Measurements from ENCODE around the gene CARS2.
A peak's percentile ranks its signal among the peaks of the same experiment; 100 is the strongest.

The CARS2 gene

DNA sequence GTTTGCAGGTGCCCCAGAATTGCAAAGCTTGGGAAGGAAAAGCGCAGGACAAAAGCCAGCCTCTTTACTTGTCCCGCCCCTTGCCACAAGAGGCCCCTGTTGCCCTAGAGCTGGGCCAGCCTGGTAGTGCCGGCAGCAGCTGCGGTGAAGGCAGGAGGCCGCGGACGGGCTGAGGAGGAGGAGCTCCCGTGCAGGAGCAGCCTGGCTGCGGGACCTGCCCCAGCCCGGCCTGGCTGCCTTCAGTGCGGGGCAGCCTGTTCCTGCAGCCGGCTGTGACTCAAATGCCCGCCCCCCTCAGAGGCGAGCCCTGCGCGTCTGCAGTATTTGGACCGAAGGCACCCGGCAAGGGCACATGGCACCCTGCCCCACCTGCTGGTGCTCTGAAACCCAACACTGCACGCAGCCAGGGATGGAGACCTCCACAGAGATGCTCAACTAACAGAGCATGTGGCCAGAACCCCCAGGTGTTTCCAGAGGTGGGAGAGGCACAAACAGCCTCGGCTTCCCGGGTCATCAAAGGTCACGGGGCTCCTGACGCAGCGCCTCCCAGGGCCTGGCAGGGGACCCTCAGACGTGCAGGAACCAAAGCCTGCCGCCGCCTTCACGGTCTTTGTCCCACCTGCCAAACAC, 60.9 kb downstream of the CARS2 start:
- H3K4ac ChIP-seq (ENCODE audit: low read depth, low read length): no peak overlapping the region
- H3K9ac ChIP-seq (ENCODE audit: low read length): no peak overlapping the region
- H3K79me2 ChIP-seq (ENCODE audit: control insufficient read depth, insufficient read depth, low read length, poor library complexity): no peaks in the 10 kb centered on the region
- no peak overlapping the region for H2AFZ ChIP-seq (ENCODE audit: insufficient read depth, low read length, poor library complexity)
- no peak overlapping the region for H3K27ac ChIP-seq (ENCODE audit: low read depth, low read length)
- no peak overlapping the region for H3K14ac ChIP-seq (ENCODE audit: low read length)
- H3K79me1 ChIP-seq (ENCODE audit: low read length): no peaks in the 10 kb centered on the region
- DNase-seq: peak; percentile 57 to 78
- no peaks in the 10 kb centered on the region for H3K27me3 ChIP-seq (ENCODE audit: insufficient read depth, low read length)
- no CpG with 5 or more reads among the region's 28 CpGs for WGBS (ENCODE audit: extremely low coverage, insufficient coverage, insufficient read length)
- H2BK12ac ChIP-seq (ENCODE audit: low read length): no peak overlapping the region
- H3K23ac ChIP-seq (ENCODE audit: low read length): no peak overlapping the region
- H4K8ac ChIP-seq (ENCODE audit: low read depth, low read length): no peak overlapping the region
- H2BK120ac ChIP-seq (ENCODE audit: insufficient read depth, low read length, poor library complexity): no peak overlapping the region
- H3K4me2 ChIP-seq (ENCODE audit: low read length): no peak overlapping the region
- H3K18ac ChIP-seq (ENCODE audit: low read length): no peak overlapping the region
- H3K9me3 ChIP-seq (ENCODE audit: insufficient read depth, low read depth, low read length): no peaks in the 10 kb centered on the region
- H3K36me3 ChIP-seq (ENCODE audit: control insufficient read depth in 1 of 2, insufficient read depth in 2 of 2, low read length in 2 of 2): peaks cover 49 to 55% of the 10 kb centered on the region in 2 experiments
- H2AK5ac ChIP-seq (ENCODE audit: low read length): no peak overlapping the region
- peaks cover 0 to 5% of the 10 kb centered on the region in 2 experiments for H3K4me1 ChIP-seq (ENCODE audit: control insufficient read depth in 1 of 2, insufficient read depth in 2 of 2, low read length in 2 of 2)
- H3K4me3 ChIP-seq (ENCODE audit: low read depth, low read length): no peak overlapping the region
- no peak overlapping the region for H4K12ac ChIP-seq (ENCODE audit: low read depth, low read length)
- no peak overlapping the region for H4K91ac ChIP-seq (ENCODE audit: low read depth, low read length)
- no peak overlapping the region for H2BK5ac ChIP-seq (ENCODE audit: low read depth, low read length, poor library complexity)

DNA sequence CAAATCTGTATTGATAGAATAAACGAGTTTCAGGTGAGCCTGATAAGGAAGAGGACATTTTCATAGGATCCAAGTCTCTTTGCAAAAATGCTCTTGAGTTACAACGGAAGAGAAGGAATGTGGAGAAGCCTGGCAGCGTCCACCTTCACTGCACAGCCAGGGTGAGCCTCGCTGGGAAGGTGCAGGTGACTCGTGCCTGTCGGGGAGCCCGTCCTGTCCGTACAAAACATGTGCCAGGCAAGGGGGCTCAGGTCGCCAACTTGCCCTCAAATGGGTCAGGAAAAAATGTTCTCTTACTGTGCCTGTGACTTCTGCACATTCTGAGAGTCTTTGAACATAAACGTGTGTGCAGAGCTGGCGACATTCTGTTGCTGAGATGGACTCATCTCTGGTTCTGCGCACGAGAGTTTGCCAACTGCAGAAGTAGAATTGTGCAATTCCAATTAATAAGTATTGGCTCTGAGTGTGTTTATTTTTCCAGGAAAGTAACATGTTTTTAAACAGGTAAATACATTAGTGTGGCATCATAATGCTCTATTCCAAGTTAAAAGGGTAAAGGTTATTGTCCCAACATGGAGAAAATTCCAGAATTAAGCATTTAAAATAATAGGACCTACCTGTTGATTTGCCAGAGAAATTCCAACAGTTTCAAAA, 62.0 kb downstream of the CARS2 start:
- Histone ChIP-seq H2BK12ac (ENCODE audit: low read length) (no peak overlapping the region), H3K9me3 (ENCODE audit: insufficient read depth, low read depth, low read length) (no peaks in the 10 kb centered on the region), H2BK5ac (ENCODE audit: low read depth, low read length, poor library complexity) (no peak overlapping the region), H3K4ac (ENCODE audit: low read depth, low read length) (no peak overlapping the region), H2BK120ac (ENCODE audit: insufficient read depth, low read length, poor library complexity) (no peak overlapping the region), H3K9ac (ENCODE audit: low read length) (no peak overlapping the region), H3K23ac (ENCODE audit: low read length) (no peak overlapping the region), H3K27me3 (ENCODE audit: insufficient read depth, low read length) (no peaks in the 10 kb centered on the region), H3K27ac (ENCODE audit: low read depth, low read length) (no peak overlapping the region), H2AK5ac (ENCODE audit: low read length) (no peak overlapping the region), H3K14ac (ENCODE audit: low read length) (no peak overlapping the region), H3K4me2 (ENCODE audit: low read length) (no peak overlapping the region), H3K79me1 (ENCODE audit: low read length) (no peaks in the 10 kb centered on the region), H2AFZ (ENCODE audit: insufficient read depth, low read length, poor library complexity) (no peak overlapping the region), H3K79me2 (ENCODE audit: control insufficient read depth, insufficient read depth, low read length, poor library complexity) (no peaks in the 10 kb centered on the region), H4K8ac (ENCODE audit: low read depth, low read length) (no peak overlapping the region), H4K12ac (ENCODE audit: low read depth, low read length) (no peak overlapping the region), H3K36me3 (ENCODE audit: control insufficient read depth in 1 of 2, insufficient read depth in 2 of 2, low read length in 2 of 2) (peaks cover 53 to 55% of the 10 kb centered on the region in 2 experiments), H3K4me3 (ENCODE audit: low read depth, low read length) (no peak overlapping the region), H3K18ac (ENCODE audit: low read length) (no peak overlapping the region), H4K91ac (ENCODE audit: low read depth, low read length) (no peak overlapping the region), H3K4me1 (ENCODE audit: control insufficient read depth in 1 of 2, insufficient read depth in 2 of 2, low read length in 2 of 2) (peaks cover 0 to 5% of the 10 kb centered on the region in 2 experiments)
- no peak for DNase-seq
- WGBS (ENCODE audit: extremely low coverage, insufficient coverage, insufficient read length): no CpG with 5 or more reads among the region's 13 CpGs

- DNase-seq: no peak
- WGBS (ENCODE audit: extremely low coverage, insufficient coverage, insufficient read length): no CpG with 5 or more reads among the region's 11 CpGs
- H3K18ac ChIP-seq (ENCODE audit: low read length): no peak overlapping the region
Observed at GRCh38 chr13:110643324-110643723, 62.6 kb downstream of the CARS2 start.

GRCh38 chr13:110642291-110642981, 63.5 kb downstream of the CARS2 start:
- H2BK12ac ChIP-seq (ENCODE audit: low read length): no peak overlapping the region
- H3K23ac ChIP-seq (ENCODE audit: low read length): no peak overlapping the region
- H3K14ac ChIP-seq (ENCODE audit: low read length): no peak overlapping the region
- no peak overlapping the region for H4K12ac ChIP-seq (ENCODE audit: low read depth, low read length)
- peak overlapping the region; percentile 48 for H3K4me3 ChIP-seq (ENCODE audit: low read depth, low read length)
- H2BK5ac ChIP-seq (ENCODE audit: low read depth, low read length, poor library complexity): no peak overlapping the region
- H3K18ac ChIP-seq (ENCODE audit: low read length): no peak overlapping the region
- no peaks in the 10 kb centered on the region for H3K9me3 ChIP-seq (ENCODE audit: insufficient read depth, low read depth, low read length)
- H2AFZ ChIP-seq (ENCODE audit: insufficient read depth, low read length, poor library complexity): no peak overlapping the region
- H4K8ac ChIP-seq (ENCODE audit: low read depth, low read length): no peak overlapping the region
- no peak overlapping the region for H3K27ac ChIP-seq (ENCODE audit: low read depth, low read length)
- H3K4me2 ChIP-seq (ENCODE audit: low read length): no peak overlapping the region
- H3K9ac ChIP-seq (ENCODE audit: low read length): no peak overlapping the region
- no peak overlapping the region for H4K91ac ChIP-seq (ENCODE audit: low read depth, low read length)
- peaks cover 0 to 5% of the 10 kb centered on the region in 2 experiments for H3K4me1 ChIP-seq (ENCODE audit: control insufficient read depth in 1 of 2, insufficient read depth in 2 of 2, low read length in 2 of 2)
- no peak overlapping the region for H2AK5ac ChIP-seq (ENCODE audit: low read length)
- H3K79me1 ChIP-seq (ENCODE audit: low read length): no peaks in the 10 kb centered on the region
- H2BK120ac ChIP-seq (ENCODE audit: insufficient read depth, low read length, poor library complexity): no peak overlapping the region
- no CpG with 5 or more reads among the region's 40 CpGs for WGBS (ENCODE audit: extremely low coverage, insufficient coverage, insufficient read length)
- DNase-seq: no peak
- H3K79me2 ChIP-seq (ENCODE audit: control insufficient read depth, insufficient read depth, low read length, poor library complexity): no peaks in the 10 kb centered on the region
- peaks cover 64 to 67% of the 10 kb centered on the region in 2 experiments for H3K36me3 ChIP-seq (ENCODE audit: control insufficient read depth in 1 of 2, insufficient read depth in 2 of 2, low read length in 2 of 2)
- no peak overlapping the region for H3K4ac ChIP-seq (ENCODE audit: low read depth, low read length)
- H3K27me3 ChIP-seq (ENCODE audit: insufficient read depth, low read length): no peaks in the 10 kb centered on the region

More at GRCh38 chr13:110643324-110643723, 62.6 kb downstream of the CARS2 start:
- H3K9me3 ChIP-seq (ENCODE audit: insufficient read depth, low read depth, low read length): no peaks in the 10 kb centered on the region
- H3K36me3 ChIP-seq (ENCODE audit: control insufficient read depth in 1 of 2, insufficient read depth in 2 of 2, low read length in 2 of 2): peaks cover 56 to 60% of the 10 kb centered on the region in 2 experiments
- H2AK5ac ChIP-seq (ENCODE audit: low read length): no peak overlapping the region
- H2BK120ac ChIP-seq (ENCODE audit: insufficient read depth, low read length, poor library complexity): no peak overlapping the region
- H3K4ac ChIP-seq (ENCODE audit: low read depth, low read length): no peak overlapping the region
- no peak overlapping the region for H4K91ac ChIP-seq (ENCODE audit: low read depth, low read length)
- no peak overlapping the region for H2BK12ac ChIP-seq (ENCODE audit: low read length)
- H3K79me1 ChIP-seq (ENCODE audit: low read length): no peaks in the 10 kb centered on the region
- H3K4me2 ChIP-seq (ENCODE audit: low read length): no peak overlapping the region
- no peak overlapping the region for H2BK5ac ChIP-seq (ENCODE audit: low read depth, low read length, poor library complexity)
- H3K23ac ChIP-seq (ENCODE audit: low read length): no peak overlapping the region
- no peaks in the 10 kb centered on the region for H3K79me2 ChIP-seq (ENCODE audit: control insufficient read depth, insufficient read depth, low read length, poor library complexity)
- no peak overlapping the region for H2AFZ ChIP-seq (ENCODE audit: insufficient read depth, low read length, poor library complexity)
- H3K9ac ChIP-seq (ENCODE audit: low read length): no peak overlapping the region
- no peak overlapping the region for H3K27ac ChIP-seq (ENCODE audit: low read depth, low read length)
- H3K4me3 ChIP-seq (ENCODE audit: low read depth, low read length): no peak overlapping the region
- H4K8ac ChIP-seq (ENCODE audit: low read depth, low read length): no peak overlapping the region
- peaks cover 0 to 5% of the 10 kb centered on the region in 2 experiments for H3K4me1 ChIP-seq (ENCODE audit: control insufficient read depth in 1 of 2, insufficient read depth in 2 of 2, low read length in 2 of 2)
- no peak overlapping the region for H3K14ac ChIP-seq (ENCODE audit: low read length)
- no peak overlapping the region for H4K12ac ChIP-seq (ENCODE audit: low read depth, low read length)
- no peaks in the 10 kb centered on the region for H3K27me3 ChIP-seq (ENCODE audit: insufficient read depth, low read length)

Measured in trophoblast cell (in vitro differentiated cells and primary cell).